Measurements from ENCODE around the gene TLCD3B.

DNA sequence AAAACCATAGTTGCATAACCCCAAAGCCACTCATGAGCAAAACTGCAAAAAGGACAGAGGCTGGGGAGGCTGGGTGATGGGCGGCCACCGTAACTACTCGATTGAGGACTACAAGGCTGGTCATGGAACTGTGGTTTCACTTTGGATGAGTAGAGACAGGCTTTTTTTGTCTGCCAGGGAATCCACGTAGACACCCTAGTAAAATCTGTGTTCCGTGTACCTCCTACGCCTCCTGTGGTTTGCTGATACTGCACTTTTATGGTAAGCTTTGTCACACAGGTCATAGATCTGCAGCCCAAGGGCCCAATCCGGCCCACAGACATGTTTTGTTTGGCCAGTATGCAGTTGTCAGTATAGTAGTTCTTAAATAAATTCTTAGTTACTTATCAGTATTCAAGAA, 2.2 kb upstream of the TLCD3B start:
- TF ChIP-seq POLR2A (IDR thresholded peaks at IDR 0.05) (no peak), POLR2AphosphoS5 (IDR thresholded peaks at IDR 0.05) (no peak), CTCF (IDR thresholded peaks at IDR 0.05) (no peak), EP300 (IDR thresholded peaks at IDR 0.05) (no peak)

Measured in upper lobe of left lung (tissue), 4 donors.